CD4-positive, alpha-beta T cell treated with Interferon alpha-2 for 1 hour (primary cell): ENCODE results near the gene TEKTIP1.

Experiments
- DNase-seq, 2 donors: peaks; one replicate each; pipeline ENCODE4 v3.0.0-alpha.2; 2020 to 2022

Gene TEKTIP1

DNA sequence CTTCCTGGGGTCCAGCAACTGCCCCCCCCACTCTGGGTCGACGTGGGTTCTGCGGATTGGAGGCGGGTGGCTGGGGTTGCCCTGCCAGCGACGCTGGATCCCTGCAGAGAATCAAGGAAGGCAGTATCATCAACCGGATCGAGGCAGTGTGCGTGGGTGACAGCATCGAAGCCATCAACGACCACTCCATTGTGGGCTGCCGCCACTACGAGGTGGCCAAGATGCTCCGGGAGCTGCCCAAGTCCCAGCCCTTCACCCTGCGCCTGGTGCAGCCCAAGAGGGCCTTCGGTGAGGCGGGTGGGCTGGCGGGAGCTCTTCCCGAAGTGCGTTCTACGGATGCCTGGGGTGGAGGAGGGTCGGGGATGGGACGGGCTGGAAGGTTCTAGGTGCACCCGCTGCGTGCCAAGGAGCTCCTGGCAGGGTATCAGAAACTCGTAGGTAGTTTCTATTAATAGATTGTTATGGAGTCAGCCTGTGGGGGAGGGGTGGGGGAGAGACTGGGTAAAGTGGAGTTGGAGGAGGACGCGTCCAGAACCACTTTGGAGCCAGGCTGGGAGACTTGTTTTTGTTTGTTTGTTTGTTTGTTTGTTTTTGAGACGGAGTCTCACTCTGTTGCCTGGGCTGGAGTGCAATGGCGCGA, 47.9 kb downstream of the TEKTIP1 start:
- no peak for DNase-seq

DNA sequence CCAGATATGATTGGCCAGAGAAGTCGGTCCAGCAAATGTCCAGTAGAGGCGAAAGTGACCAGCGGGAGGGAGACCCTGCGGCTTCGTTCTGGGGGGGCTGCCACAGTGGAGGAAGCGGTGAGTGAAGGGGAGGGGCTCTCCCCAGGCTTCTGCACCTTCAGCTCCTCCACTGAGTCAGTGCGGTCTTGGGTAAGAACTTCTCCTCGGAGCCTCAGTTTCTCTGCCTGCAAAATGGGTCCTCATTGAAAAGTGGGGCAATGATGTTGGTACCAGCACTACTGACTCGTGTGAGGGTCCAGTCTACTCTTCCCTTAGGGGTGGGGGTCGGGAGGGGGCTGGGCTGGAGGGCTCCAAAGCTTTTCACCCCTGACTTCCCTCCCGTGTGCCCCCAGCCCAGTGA, 50.5 kb downstream of the TEKTIP1 start:
- no peak for DNase-seq

DNA sequence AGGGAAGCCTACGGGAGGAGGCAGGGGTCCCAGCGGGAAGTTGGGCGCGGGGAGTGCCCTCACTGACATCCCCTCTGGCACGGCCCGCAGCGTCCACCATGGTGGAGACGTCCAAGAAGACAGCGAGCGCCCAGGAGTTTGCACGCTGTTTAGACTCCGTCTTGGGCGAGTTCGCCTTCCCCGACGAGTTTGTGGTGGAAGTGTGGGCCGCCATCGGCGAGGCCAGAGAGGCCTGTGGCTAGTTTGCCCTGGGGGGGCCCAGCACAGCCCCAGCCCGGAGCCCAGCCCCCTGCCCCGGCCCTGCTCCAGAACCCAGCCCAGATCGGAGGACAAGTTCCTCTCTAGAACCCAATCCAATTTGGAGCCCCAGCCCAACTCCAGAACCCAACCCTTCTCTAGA, 51.0 kb downstream of the TEKTIP1 start:
- DNase-seq = no peak

DNA sequence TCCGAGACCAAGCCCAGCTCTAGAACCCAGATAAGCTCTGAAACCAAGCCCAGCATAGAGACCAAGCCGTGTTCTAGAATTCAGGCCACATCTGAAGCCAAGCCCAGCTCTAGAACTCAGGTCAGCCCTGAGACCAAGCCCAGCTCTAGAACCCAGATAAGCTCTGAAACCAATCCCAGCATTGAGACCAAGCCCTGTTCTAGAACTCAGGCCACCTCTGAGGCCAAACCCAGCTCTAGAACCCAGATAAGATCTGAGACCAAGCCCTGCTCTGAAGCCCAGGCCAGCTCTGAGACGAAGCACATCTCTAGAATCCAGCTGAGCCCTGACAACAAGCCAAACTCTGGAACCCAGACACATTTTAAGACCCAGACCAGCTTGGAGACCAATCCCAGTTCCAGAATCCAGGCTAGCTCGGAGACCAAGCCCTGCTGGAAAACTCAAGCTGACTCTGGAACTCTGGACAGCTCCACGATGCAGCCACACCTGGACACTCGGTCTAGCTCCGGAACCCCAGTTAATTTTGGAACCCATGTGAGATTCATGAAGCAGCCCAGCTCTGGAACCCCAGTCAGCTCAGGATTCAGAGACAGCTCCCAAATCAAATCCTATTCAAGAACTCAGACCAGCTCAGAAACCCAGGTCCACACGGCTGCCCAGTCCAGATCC, 52.2 kb downstream of the TEKTIP1 start:
- no peak for DNase-seq

DNA sequence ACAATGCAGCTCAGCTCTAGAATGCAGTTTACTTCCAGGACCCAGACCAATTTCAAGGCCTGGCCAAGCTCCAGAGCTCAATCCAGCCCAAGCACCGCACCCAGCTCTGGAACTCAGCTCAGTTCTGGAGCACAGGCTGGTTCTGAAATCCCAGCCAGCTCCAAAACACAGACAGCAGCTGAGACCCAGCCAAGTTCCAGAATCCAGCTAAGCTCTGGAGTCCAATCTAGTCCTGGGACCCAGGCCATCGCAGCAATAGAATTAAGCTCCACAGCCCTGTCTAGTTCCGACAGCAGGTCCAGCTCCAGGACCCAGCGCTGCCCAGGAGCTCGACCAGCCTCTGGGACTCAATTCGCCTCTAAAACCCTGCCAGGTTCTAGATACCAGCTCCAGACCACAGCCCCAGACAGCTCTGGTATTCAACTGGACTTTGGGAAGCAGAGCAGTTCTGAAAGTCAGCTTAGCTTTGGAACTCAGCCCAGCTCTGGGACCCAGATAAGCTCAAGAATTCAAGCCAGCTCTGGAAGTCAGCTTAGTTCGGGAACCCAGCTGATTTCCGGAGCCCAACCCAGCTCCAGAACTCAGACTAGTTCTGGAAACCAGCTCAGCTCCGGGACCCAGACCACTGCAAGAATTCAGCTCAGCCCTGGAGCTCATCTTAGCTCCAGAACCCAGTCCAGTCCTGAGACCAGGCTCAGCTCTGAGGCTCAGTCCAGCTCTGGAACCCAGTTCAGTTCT, 53.1 kb downstream of the TEKTIP1 start:
- DNase-seq = no peak

DNA sequence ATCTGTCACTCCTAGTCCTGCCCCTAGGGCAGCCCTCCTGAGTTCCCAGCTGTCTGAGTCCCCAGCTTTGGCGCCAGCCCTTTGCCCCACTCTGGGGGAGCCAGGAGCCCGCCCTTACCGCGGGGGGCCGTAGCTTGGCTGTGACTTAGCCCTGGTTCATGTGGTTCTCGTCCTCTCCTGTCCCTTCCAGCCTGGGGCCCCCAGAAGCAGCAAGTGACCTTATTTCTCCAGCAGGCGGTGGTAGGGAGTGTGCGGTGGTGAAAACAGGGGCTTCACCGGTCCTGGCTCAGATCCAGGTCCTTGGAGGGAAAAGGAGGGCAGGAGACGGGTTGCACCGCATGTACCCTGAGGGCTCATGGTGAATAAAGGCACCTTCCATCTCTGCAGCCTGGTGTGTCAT, 54.2 kb downstream of the TEKTIP1 start:
- DNase-seq = no peak
